Measurements from ENCODE around the gene C17orf75.

DNA sequence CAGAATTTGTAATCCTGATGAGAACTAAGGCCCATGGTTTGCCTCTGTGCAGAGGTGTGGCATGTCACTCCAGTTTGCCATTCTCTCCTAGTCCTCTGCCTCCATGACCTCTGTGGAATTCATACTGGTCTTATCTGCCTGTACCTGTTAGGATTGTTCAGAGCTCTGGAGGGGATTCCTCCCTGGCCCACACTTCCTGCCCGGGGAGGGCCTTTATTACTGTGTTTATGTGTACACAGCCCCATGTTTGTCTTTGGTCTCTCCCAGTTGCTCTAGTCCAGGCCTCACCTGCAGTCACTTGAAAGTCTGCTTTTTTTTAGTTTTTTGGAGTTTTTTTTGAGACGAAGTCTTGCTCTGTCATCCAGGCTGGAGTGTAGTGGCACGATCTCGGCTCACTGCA is 39.9 kb downstream of the C17orf75 start:
- TF ChIP-seq CTCF (IDR thresholded peaks at IDR 0.05), result no peak
- TF ChIP-seq POLR2A (IDR thresholded peaks at IDR 0.05), result no peak
